PC-9 (cell line): ENCODE data around the gene ZSCAN1. TPM values are rescaled to one million over a fixed set of nuclear protein-coding genes. Genes with fewer than 3 reads are reported as not detected.

ENCODE experiments used
- BruUV-seq: library from RNA; stranded (reverse); fragments of 400-500 nt; replicated peaks from 2 replicates; lab custom pipeline; 2021; lab: Mats Ljungman, UMichigan
- CTCF ChIA-PET: fragments of 300-600 bp; sonication (Branson Sonifier 250); formaldehyde crosslinking; loops from one replicate; lab custom pipeline; 2022; ENCODE audit warnings: antibody characterized with exemption; lab: Charles Lee
- POLR2A ChIA-PET: fragments of 300-600 bp; sonication (Branson Sonifier 250); formaldehyde crosslinking; loops from one replicate; lab custom pipeline; 2022; ENCODE audit warnings: antibody characterized with exemption; ENCODE audit not compliant: unreplicated experiment; lab: Charles Lee
- DNase-seq, 2 experiments: peaks; one replicate each; pipeline versions ENCODE4 v3.0.0 to v3.0.0-alpha.2; 2015 to 2022; ENCODE audit warnings: mixed read lengths in 1 of 2
- H2AFZ ChIP-seq: fragments of 200-600 bp; sonication (generic); 2 replicates; pipeline ENCODE4 v1.8.1; 2017; ENCODE audit warnings: antibody characterized with exemption
- H3F3A ChIP-seq: fragments of 200-600 bp; sonication (generic); 2 replicates; pipeline ENCODE4 v1.8.1; 2017; ENCODE audit warnings: antibody characterized with exemption, mild to moderate bottlenecking, low read depth; ENCODE audit not compliant: insufficient read depth
- H3K27ac ChIP-seq: fragments of 200-600 bp; sonication (generic); 2 replicates; pipeline ENCODE4 v1.6.1; 2016; ENCODE audit warnings: mixed run types
- H3K27me3 ChIP-seq: fragments of 200-600 bp; sonication (generic); 2 replicates; pipeline ENCODE4 v1.6.1; 2016; ENCODE audit warnings: low read depth, mixed run types; ENCODE audit not compliant: insufficient read depth
- H3K36me3 ChIP-seq: fragments of 200-600 bp; sonication (generic); 2 replicates; pipeline ENCODE4 v1.6.1; 2016; ENCODE audit warnings: low read depth, mixed run types
- H3K4me1 ChIP-seq: fragments of 200-600 bp; sonication (generic); replicated peaks from 2 replicates; pipeline ENCODE4 v1.6.1; 2016; ENCODE audit warnings: mixed run types; ENCODE audit not compliant: insufficient read depth
- H3K4me2 ChIP-seq: fragments of 200-600 bp; sonication (generic); 2 replicates; pipeline ENCODE4 v1.6.1; 2017; ENCODE audit warnings: mixed run types
- H3K4me3 ChIP-seq: fragments of 200-600 bp; sonication (generic); 2 replicates; pipeline ENCODE4 v1.6.1; 2016; ENCODE audit warnings: mixed run types
- H3K79me2 ChIP-seq: fragments of 200-600 bp; sonication (generic); 2 replicates; pipeline ENCODE4 v1.6.1; 2017; ENCODE audit warnings: low read depth, mixed run types
- H3K9me2 ChIP-seq: fragments of 200-600 bp; sonication (generic); 2 replicates; pipeline ENCODE4 v1.8.1; 2017; ENCODE audit warnings: mild to moderate bottlenecking; ENCODE audit not compliant: insufficient read depth
- H3K9me3 ChIP-seq: fragments of 200-600 bp; sonication (generic); 2 replicates; pipeline ENCODE4 v1.8.1; 2016; ENCODE audit warnings: low read depth; ENCODE audit not compliant: insufficient read depth
- H4K20me1 ChIP-seq: fragments of 200-600 bp; sonication (generic); 2 replicates; pipeline ENCODE4 v1.8.1; 2017; ENCODE audit not compliant: insufficient read depth
- CTCF ChIP-seq: fragments of 200-600 bp; sonication (generic); conservative IDR thresholded peaks from 2 replicates; pipeline ENCODE4 v1.6.1; 2017; ENCODE audit warnings: mixed run types, antibody characterized with exemption, mild to moderate bottlenecking, moderate library complexity
- EZH2 ChIP-seq: fragments of 200-600 bp; sonication (generic); IDR thresholded peaks from 2 replicates; pipeline ENCODE4 v1.8.0; 2017; ENCODE audit warnings: antibody characterized with exemption, low read depth
- intact Hi-C: fragments of 100-400 bp; cut with micrococcal nuclease; formaldehyde crosslinking; loops from one replicate; pipeline ENCODE4 v1.10.0; 2022; ENCODE audit not compliant: unreplicated experiment
- total RNA-seq: library from RNA; stranded (reverse); gene quantifications from 2 replicates; pipeline ENCODE4 v1.2.3, GENCODE V29; 2021

ZSCAN1 gene
- total RNA-seq, 1 experiment from 2014 or later, result not detected

GRCh38 chr19:58083021-58083420 is 49.2 kb downstream of the ZSCAN1 start:
- POLR2A ChIA-PET, result no interaction called here
- Histone ChIP-seq H3K4me2 (no peak overlapping the region), H3K27me3 (peaks cover 9% of the 10 kb centered on the region; the same call in 1 of the 2 replicates), H3K9me2 (no peaks in the 10 kb centered on the region), H3K79me2 (no peaks in the 10 kb centered on the region), H3K4me1 (no peaks in the 10 kb centered on the region), H2AFZ (no peak overlapping the region), H3K36me3 (peaks cover 5% of the 10 kb centered on the region; the same call in 1 of the 2 replicates), H3K27ac (no peak overlapping the region), H3K4me3 (no peak overlapping the region), H3K9me3 (peaks cover 35% of the 10 kb centered on the region), H4K20me1 (no peaks in the 10 kb centered on the region), H3F3A (no peaks in the 10 kb centered on the region)
- BruUV-seq, result no TSS peak
- no peak for TF ChIP-seq CTCF
- no peak for TF ChIP-seq EZH2
- no peak for DNase-seq
- intact Hi-C loops, result no loop called here
- CTCF ChIA-PET, result interaction anchor here (0.6 kb wide), 2 partner anchors 721 to 1356 kb away, joined by 3 to 13 read pairs; no protein-coding TSS in a partner anchor

GRCh38 chr19:58084596-58085347 is 50.9 kb downstream of the ZSCAN1 start:
- Histone ChIP-seq H4K20me1 (no peaks in the 10 kb centered on the region), H3K9me3 (peaks cover 35% of the 10 kb centered on the region), H2AFZ (no peak overlapping the region), H3K27ac (no peak overlapping the region), H3K9me2 (no peaks in the 10 kb centered on the region), H3K79me2 (no peaks in the 10 kb centered on the region), H3K36me3 (peaks cover 5% of the 10 kb centered on the region; the same call in 1 of the 2 replicates), H3K27me3 (no peaks in the 10 kb centered on the region), H3K4me1 (no peaks in the 10 kb centered on the region), H3K4me2 (no peak overlapping the region), H3K4me3 (no peak overlapping the region), H3F3A (no peaks in the 10 kb centered on the region)
- TF ChIP-seq CTCF (no peak), EZH2 (no peak)
- no peak for DNase-seq
- ChIA-PET POLR2A (no interaction called here), CTCF (no interaction called here)
- intact Hi-C loops, result no loop called here
- BruUV-seq, result no TSS peak

- no peaks in the 10 kb centered on the region for H3K79me2 ChIP-seq
- peaks cover 38% of the 10 kb centered on the region for H3K9me3 ChIP-seq
- H3K27ac ChIP-seq, result no peak overlapping the region
- no peaks in the 10 kb centered on the region for H3K9me2 ChIP-seq
- intact Hi-C loops, result no loop called here
- DNase-seq, result no peak
- no peaks in the 10 kb centered on the region for H3F3A ChIP-seq
- TF ChIP-seq EZH2 (no peak), CTCF (no peak)
- H3K27me3 ChIP-seq, result no peaks in the 10 kb centered on the region
- H4K20me1 ChIP-seq, result no peaks in the 10 kb centered on the region
- H3K36me3 ChIP-seq, result peaks cover 5% of the 10 kb centered on the region; the same call in 1 of the 2 replicates
- no peak overlapping the region for H3K4me2 ChIP-seq
- no peak overlapping the region for H2AFZ ChIP-seq
- H3K4me1 ChIP-seq, result no peaks in the 10 kb centered on the region
- CTCF ChIA-PET, result no interaction called here
- no TSS peak for BruUV-seq
- no peak overlapping the region for H3K4me3 ChIP-seq
- POLR2A ChIA-PET, result no interaction called here
Measured at GRCh38 chr19:58085348-58085875, 51.6 kb downstream of the ZSCAN1 start.
